ENCODE measurements around the gene ADORA3. TPM values are rescaled to one million over a fixed set of nuclear protein-coding genes. Genes with fewer than 3 reads are reported as not detected.
A peak's percentile ranks its signal among the peaks of the same experiment; 100 is the strongest.

The ADORA3 gene
- total RNA-seq, 2 donors from 2014 or later = 2.0 to 11.3 TPM

DNA sequence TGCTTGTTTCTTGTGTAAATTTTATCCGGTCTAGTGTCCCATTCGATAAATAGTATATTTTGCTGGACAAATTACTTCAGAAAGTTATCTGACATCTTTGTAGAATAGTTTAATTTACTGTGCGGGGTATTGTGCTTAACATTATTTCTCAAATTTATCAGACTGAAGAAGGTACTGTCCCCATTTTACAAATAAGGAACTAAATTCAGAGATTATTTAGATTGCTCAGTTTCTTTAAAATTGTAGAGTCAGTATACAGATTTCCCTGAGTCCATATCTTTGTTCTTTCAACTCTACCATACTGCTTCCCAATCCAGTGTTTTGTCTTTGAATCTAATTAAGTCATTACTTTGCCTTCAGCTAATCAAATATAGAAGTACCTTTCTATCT is 47.8 kb downstream of the ADORA3 start:
- no peak overlapping the region for H3K4me3 ChIP-seq
- DNase-seq (ENCODE audit: low spot score) = no peak
- H3K4me1 ChIP-seq = peaks cover 0 to 27% of the 10 kb centered on the region in 2 donors
- peaks cover 66% of the 10 kb centered on the region for H3K36me3 ChIP-seq
- H3K27me3 ChIP-seq = no peaks in the 10 kb centered on the region
- H3K27ac ChIP-seq = no peak overlapping the region
- no peaks in the 10 kb centered on the region for H3K9me3 ChIP-seq
- TF ChIP-seq, protein P1, sequence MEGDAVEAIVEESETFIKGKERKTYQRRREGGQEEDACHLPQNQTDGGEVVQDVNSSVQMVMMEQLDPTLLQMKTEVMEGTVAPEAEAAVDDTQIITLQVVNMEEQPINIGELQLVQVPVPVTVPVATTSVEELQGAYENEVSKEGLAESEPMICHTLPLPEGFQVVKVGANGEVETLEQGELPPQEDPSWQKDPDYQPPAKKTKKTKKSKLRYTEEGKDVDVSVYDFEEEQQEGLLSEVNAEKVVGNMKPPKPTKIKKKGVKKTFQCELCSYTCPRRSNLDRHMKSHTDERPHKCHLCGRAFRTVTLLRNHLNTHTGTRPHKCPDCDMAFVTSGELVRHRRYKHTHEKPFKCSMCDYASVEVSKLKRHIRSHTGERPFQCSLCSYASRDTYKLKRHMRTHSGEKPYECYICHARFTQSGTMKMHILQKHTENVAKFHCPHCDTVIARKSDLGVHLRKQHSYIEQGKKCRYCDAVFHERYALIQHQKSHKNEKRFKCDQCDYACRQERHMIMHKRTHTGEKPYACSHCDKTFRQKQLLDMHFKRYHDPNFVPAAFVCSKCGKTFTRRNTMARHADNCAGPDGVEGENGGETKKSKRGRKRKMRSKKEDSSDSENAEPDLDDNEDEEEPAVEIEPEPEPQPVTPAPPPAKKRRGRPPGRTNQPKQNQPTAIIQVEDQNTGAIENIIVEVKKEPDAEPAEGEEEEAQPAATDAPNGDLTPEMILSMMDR (IDR thresholded peaks at IDR 0.05) = no peak

DNA sequence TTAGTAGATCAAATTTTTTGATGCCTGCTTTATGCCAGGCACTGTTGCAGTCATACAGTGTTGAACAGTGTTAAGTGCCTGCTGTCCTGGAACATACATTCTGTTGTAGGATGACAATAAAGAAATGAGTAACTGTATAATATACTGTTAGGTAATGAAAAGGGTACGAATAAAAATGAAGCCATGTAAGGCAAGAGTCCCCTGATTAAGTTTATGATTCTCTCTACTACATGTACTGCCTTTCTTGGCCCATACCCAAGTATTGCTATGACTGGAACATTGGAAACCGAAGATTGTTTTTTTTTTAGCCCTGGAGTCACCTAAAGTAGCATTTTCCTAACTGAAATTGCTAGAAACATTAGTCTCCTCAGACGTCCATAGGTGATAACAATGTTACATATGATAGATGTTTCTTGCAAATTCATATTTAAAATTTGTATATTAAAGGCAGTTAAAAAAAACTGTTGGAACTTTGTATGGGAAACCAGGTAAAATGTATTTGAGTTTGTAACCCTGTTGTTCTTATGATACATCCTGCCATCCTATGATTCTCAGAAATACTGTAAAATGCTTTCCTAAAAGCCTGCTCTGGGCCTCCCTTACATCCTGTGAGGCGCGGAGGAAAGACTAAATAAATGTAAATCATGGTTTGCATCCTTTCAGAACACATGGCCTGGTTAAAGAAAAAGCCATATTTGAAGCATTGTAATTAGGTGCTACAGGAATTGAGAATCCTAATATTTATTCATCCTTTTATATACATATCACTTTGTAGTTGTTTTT is 48.4 kb downstream of the ADORA3 start:
- Histone ChIP-seq H3K9me3 (no peaks in the 10 kb centered on the region), H3K36me3 (peaks cover 61% of the 10 kb centered on the region), H3K4me3 (no peak overlapping the region), H3K4me1 (peaks cover 0 to 33% of the 10 kb centered on the region in 2 donors), H3K27me3 (no peaks in the 10 kb centered on the region), H3K27ac (no peak overlapping the region)
- no peak for DNase-seq (ENCODE audit: low spot score)
- TF ChIP-seq, protein P1 (IDR thresholded peaks at IDR 0.05) = no peak

GRCh38 chr1:111453706-111454105 is 49.7 kb downstream of the ADORA3 start:
- peaks cover 0 to 35% of the 10 kb centered on the region in 2 donors for H3K4me1 ChIP-seq
- peaks cover 48% of the 10 kb centered on the region for H3K36me3 ChIP-seq
- H3K27ac ChIP-seq = no peak overlapping the region
- no peaks in the 10 kb centered on the region for H3K27me3 ChIP-seq
- no peak overlapping the region for H3K4me3 ChIP-seq
- DNase-seq (ENCODE audit: low spot score) = no peak
- TF ChIP-seq, protein P1 (IDR thresholded peaks at IDR 0.05) = no peak
- H3K9me3 ChIP-seq = no peaks in the 10 kb centered on the region

DNA sequence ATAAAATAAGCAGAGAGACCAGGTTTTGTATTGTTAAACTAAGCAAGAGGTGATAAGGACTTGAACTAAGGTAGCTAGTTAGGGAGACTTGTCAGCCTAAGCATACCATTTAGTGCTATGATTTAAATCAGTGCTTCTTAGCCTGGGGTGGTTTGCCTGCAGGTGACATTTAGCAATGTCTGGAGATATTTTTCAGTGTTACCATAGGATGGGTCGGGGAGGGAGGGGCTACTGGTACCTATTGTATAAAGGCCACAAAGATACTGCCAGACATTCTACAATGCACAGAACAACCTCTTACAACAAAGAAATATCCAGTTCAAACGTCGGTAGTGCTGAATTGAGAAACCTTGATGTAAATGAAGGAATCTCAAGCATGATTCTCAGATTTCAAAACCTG is 50.9 kb downstream of the ADORA3 start:
- peaks cover 37% of the 10 kb centered on the region for H3K36me3 ChIP-seq
- peaks cover 0 to 44% of the 10 kb centered on the region in 2 donors for H3K4me1 ChIP-seq
- TF ChIP-seq, protein P1 (IDR thresholded peaks at IDR 0.05) = no peak

GRCh38 chr1:111450185-111450584 is 53.2 kb downstream of the ADORA3 start:
- H3K4me1 ChIP-seq = peaks cover 0 to 51% of the 10 kb centered on the region in 2 donors
- TF ChIP-seq, protein P1 (IDR thresholded peaks at IDR 0.05) = no peak
- H3K27ac ChIP-seq = peak overlapping the region; percentile 84 to 87

More for the DNA sequence above, 50.9 kb downstream of the ADORA3 start:
- no peak overlapping the region for H3K4me3 ChIP-seq
- no peaks in the 10 kb centered on the region for H3K9me3 ChIP-seq
- H3K27ac ChIP-seq = peak overlapping the region in 1 of 2 donors; percentile 25
- DNase-seq (ENCODE audit: low spot score) = no peak
- no peaks in the 10 kb centered on the region for H3K27me3 ChIP-seq

More at GRCh38 chr1:111450185-111450584, 53.2 kb downstream of the ADORA3 start:
- Histone ChIP-seq H3K4me3 (peak overlapping the region; percentile 72 to 78), H3K36me3 (peaks cover 14% of the 10 kb centered on the region), H3K9me3 (no peaks in the 10 kb centered on the region), H3K27me3 (no peaks in the 10 kb centered on the region)
- DNase-seq (ENCODE audit: low spot score) = no peak
